Natural killer cell (primary cell): ENCODE data around the gene ICAM3. TPM values are rescaled to one million over a fixed set of nuclear protein-coding genes. Genes with fewer than 3 reads are reported as not detected.

Experiments used
- ATAC-seq, 3 donors: fragments of 150-1000 bp in 2 of 3; fragments of 200-7000 bp in 1 of 3; cut with Tn5 transposase; 1 replicate in 1 of 3; 2 replicates in 2 of 3; pipeline ENCODE4 v1.10.0; 2021; ENCODE audit warnings: mild to moderate bottlenecking in 2 of 3, moderate library complexity in 2 of 3
- DNase-seq, 2 donors: peaks; one replicate each; pipeline versions ENCODE4 v3.0.0 to v3.0.0-alpha.2; 2013 to 2021; ENCODE audit warnings: mixed read lengths in 1 of 2
- H3K27ac ChIP-seq: one replicate; pipeline ENCODE4 v1.5.1; 2013; ENCODE audit warnings: mild to moderate bottlenecking, low read length
- H3K27me3 ChIP-seq: one replicate; pipeline ENCODE4 v1.6.1; 2013; ENCODE audit warnings: low read length; ENCODE audit not compliant: control insufficient read depth, insufficient read depth
- H3K36me3 ChIP-seq: one replicate; pipeline ENCODE4 v1.6.1; 2013; ENCODE audit warnings: low read length; ENCODE audit not compliant: control insufficient read depth, insufficient read depth
- H3K4me1 ChIP-seq: one replicate; pipeline ENCODE4 v1.6.1; 2013; ENCODE audit warnings: low read length; ENCODE audit not compliant: control insufficient read depth, insufficient read depth
- H3K4me3 ChIP-seq: one replicate; pipeline ENCODE4 v1.5.1; 2013; ENCODE audit warnings: low read length
- H3K9me3 ChIP-seq: one replicate; pipeline ENCODE4 v1.6.1; 2013; ENCODE audit warnings: low read length; ENCODE audit not compliant: control insufficient read depth, insufficient read depth
- H3K27ac Mint-ChIP-seq, 2 donors: one replicate each; pipeline ENCODE4 v1.8.0; 2022; ENCODE audit warnings: mild to moderate bottlenecking in 2 of 2, mixed read lengths in 2 of 2, moderate library complexity in 1 of 2
- H3K27me3 Mint-ChIP-seq, 2 donors: one replicate each; pipeline ENCODE4 v1.8.0; 2022; ENCODE audit warnings: low read depth in 2 of 2, mixed read lengths in 2 of 2
- H3K36me3 Mint-ChIP-seq: one replicate; pipeline ENCODE4 v1.8.0; 2022; ENCODE audit warnings: mixed read lengths
- H3K4me1 Mint-ChIP-seq, 2 donors: one replicate each; pipeline ENCODE4 v1.8.0; 2022; ENCODE audit warnings: mixed read lengths in 2 of 2
- H3K4me3 Mint-ChIP-seq: one replicate; pipeline ENCODE4 v1.8.0; 2022; ENCODE audit warnings: mild to moderate bottlenecking, moderate library complexity, mixed read lengths
- H3K9me3 Mint-ChIP-seq, 2 donors: one replicate each; pipeline ENCODE4 v1.8.0; 2022; ENCODE audit warnings: mixed read lengths in 2 of 2
- WGBS: methylation state at CpG from one replicate; pipeline ENCODE4 v1.1.7; 2013; ENCODE audit warnings: missing lambda C conversion rate; ENCODE audit not compliant: insufficient coverage; 5-methylcytosine and 5-hydroxymethylcytosine counted together
- intact Hi-C: fragments of 100-400 bp; cut with micrococcal nuclease; formaldehyde crosslinking; loops from one replicate; pipeline ENCODE4 v1.14.2; 2022
- total RNA-seq, 4 donors: library from RNA; stranded (reverse); fragments of 120-200 nt in 1 of 4; gene quantifications; one replicate each; pipeline versions ENCODE4 v1.2.3 to v1.2.4, GENCODE V29; 2013 to 2022
- TF ChIP-seq, protein P1 (sequence below): fragments of 200-600 bp; IDR thresholded peaks from one replicate; pipeline ENCODE4 v1.8.0; 2022; ENCODE audit warnings: antibody characterized with exemption

Gene ICAM3
- total RNA-seq, 3 donors from 2014 or later (not counting 1 experiment from before 2014, with no cell fraction given): 189 to 224 (median 199) TPM

GRCh38 chr19:10306327-10306726 lies 33.1 kb downstream of the ICAM3 start:
- Histone ChIP-seq H3K4me1 (peaks cover 10% of the 10 kb centered on the region), H3K27me3 (no peaks in the 10 kb centered on the region), H3K4me3 (no peak overlapping the region), H3K9me3 (no peaks in the 10 kb centered on the region), H3K36me3 (no peaks in the 10 kb centered on the region), H3K27ac (no peak overlapping the region)
- Mint-ChIP-seq H3K4me1 (no peaks in the 10 kb centered on the region), H3K36me3 (no peaks in the 10 kb centered on the region), H3K27me3 (no peaks in the 10 kb centered on the region), H3K27ac (no peak overlapping the region), H3K4me3 (no peak overlapping the region), H3K9me3 (no peaks in the 10 kb centered on the region)
- no CpG with 5 or more reads among the region's 5 CpGs for WGBS
- TF ChIP-seq, protein P1, sequence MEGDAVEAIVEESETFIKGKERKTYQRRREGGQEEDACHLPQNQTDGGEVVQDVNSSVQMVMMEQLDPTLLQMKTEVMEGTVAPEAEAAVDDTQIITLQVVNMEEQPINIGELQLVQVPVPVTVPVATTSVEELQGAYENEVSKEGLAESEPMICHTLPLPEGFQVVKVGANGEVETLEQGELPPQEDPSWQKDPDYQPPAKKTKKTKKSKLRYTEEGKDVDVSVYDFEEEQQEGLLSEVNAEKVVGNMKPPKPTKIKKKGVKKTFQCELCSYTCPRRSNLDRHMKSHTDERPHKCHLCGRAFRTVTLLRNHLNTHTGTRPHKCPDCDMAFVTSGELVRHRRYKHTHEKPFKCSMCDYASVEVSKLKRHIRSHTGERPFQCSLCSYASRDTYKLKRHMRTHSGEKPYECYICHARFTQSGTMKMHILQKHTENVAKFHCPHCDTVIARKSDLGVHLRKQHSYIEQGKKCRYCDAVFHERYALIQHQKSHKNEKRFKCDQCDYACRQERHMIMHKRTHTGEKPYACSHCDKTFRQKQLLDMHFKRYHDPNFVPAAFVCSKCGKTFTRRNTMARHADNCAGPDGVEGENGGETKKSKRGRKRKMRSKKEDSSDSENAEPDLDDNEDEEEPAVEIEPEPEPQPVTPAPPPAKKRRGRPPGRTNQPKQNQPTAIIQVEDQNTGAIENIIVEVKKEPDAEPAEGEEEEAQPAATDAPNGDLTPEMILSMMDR: no peak
- ATAC-seq: no peak
- DNase-seq: no peak
- intact Hi-C loops: no loop called here

DNA sequence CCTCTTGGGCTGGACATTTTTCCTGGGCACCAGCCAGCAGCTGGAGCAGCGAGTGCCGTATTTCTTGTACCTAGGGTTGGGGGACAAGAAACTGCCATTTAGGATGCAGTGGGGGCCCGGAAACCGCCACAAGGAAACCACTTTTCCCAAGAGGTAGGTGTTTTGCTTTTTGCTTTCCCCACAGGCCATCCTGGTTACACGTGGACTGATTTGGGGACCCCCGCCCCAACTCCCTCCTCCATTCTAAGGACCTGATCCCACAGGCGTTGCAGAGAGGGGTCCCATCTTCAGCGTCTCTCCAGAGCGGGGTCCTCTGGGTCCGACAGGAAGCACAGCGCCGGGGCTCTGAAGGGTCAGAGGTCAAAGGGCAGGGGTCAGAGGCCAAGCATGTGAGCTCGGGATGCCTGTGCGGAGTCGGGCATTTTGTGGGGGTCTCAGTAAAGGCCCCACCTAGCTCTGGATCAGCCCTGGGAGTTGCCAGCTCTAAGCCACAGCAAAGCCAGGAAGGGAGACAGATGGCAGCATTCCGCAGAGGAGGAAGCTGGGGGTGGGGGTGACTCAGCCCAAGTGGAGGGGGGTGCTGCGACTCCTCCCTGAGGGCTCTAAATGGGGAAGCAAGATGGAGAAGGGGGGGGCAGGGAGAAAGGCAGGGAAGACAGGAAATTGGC lies 34.2 kb downstream of the ICAM3 start:
- H3K36me3 ChIP-seq: no peaks in the 10 kb centered on the region
- no peaks in the 10 kb centered on the region for H3K27me3 ChIP-seq
- TF ChIP-seq, protein P1: no peak
- Mint-ChIP-seq H3K27ac (no peak overlapping the region), H3K27me3 (no peaks in the 10 kb centered on the region), H3K36me3 (no peaks in the 10 kb centered on the region), H3K4me3 (no peak overlapping the region), H3K9me3 (no peaks in the 10 kb centered on the region), H3K4me1 (no peaks in the 10 kb centered on the region)
- no peak overlapping the region for H3K4me3 ChIP-seq
- H3K4me1 ChIP-seq: peaks cover 10% of the 10 kb centered on the region
- H3K27ac ChIP-seq: no peak overlapping the region
- WGBS: 53% methylated on average over 17 of the region's 17 CpGs
- DNase-seq (peak in 1 of 2 donors; percentile 4), ATAC-seq (no peak)
- intact Hi-C loops: no loop called here
- no peaks in the 10 kb centered on the region for H3K9me3 ChIP-seq

DNA sequence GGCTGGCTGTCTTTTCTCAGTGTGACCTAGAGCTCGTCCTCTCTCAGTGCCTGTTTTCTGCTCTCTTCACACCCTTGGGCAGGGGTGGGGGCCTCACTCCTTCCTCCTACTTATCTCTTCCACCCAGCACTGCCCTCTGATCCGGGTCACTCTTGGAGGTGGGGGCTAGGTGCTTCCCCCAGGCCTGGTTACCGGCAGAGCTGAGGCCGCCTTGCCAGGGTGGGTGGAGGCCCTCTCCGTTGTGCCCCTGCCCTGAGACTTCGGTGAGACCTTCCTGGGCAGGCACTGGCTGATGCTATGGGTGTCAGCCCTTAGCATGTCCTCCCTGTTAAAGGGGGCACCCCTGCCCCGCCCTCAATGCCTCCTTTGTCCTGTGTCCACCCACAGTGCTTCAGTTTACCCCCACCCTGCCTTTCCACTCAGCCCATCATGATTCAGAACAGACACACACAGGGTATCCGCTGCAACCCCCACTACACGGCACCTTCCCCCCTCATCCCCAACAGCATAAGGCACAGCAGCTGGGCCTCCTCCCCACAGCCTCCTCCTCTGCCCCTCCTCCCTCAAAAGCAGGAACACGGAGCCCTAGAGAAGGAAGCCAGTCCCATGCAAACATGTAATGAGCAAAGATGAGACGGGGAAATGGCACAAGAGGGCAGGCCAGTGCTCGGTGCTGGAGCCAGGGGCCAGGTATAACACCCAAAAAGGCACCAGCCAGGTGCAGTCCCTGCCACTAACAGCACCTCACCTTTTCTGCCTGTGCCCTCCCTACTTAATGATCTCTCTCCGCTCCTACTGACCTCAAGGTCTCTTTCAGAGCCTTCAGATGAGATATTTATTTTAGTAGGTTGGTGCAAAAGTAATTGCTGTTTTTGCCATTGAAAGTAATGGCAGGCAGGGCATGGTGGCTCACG lies 39.6 kb downstream of the ICAM3 start:
- Mint-ChIP-seq H3K9me3 (no peaks in the 10 kb centered on the region), H3K27ac (no peak overlapping the region), H3K4me1 (peaks cover 7 to 16% of the 10 kb centered on the region in 2 donors), H3K27me3 (no peaks in the 10 kb centered on the region), H3K36me3 (no peaks in the 10 kb centered on the region), H3K4me3 (no peak overlapping the region)
- Histone ChIP-seq H3K27me3 (peaks cover 1% of the 10 kb centered on the region), H3K4me1 (peaks cover 17% of the 10 kb centered on the region), H3K9me3 (no peaks in the 10 kb centered on the region), H3K27ac (no peak overlapping the region), H3K4me3 (no peak overlapping the region), H3K36me3 (no peaks in the 10 kb centered on the region)
- TF ChIP-seq, protein P1: no peak
- 32% methylated on average over 13 of the region's 14 CpGs for WGBS
- no peak for ATAC-seq
- intact Hi-C loops: no loop called here
- DNase-seq: peak in 1 of 2 donors; percentile 3
